NCI-H146 (cell line): ENCODE results near the gene MMAB.
A peak's percentile ranks its signal among the peaks of the same experiment; 100 is the strongest.

ENCODE experiments used
- DNase-seq: peaks from one replicate; lab custom pipeline; 2025; lab: John Stamatoyannopoulos, UW

MMAB gene

DNA sequence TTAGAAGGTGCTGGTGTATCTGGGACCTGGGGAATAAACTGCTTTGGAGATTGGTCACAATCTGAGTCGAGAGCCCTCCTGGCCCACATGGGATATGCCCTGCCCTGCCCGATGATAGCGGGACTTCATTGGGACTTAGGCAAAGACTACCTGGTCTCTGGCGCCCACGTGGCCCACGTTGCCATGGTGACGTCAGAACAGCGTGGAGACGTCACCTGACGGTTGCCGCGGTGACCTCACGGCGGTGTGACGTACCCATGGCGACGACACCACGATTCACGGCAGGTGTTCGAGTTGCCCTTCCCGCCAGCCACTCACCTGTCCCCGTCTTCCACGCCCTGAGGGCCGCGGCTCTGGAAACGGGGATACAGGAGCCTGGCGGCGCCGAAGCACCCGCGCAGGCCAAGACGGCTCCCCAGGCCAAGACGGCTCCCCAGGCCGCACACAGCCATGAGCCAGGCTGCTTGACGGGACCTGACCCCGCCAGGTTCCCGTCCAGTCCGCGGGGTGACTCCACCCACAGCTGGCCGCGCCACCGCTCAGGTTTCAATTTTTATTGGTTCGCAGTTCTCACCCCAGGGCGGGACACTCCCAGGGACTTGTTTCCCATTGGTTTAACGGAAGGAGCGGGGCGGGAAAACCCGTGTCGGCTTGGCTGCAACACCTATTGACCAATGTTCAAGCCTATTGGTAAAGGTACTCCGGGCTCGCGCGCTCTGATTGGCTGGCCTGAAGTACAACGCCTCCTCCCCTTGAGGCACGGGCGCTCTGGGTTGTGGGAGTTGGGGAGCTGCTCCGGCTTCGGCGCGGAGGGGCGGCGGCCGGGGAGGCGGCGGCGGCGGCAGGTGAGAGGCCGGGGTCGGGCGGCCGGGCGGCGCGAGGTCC is at the start of gene MMAB, which contains the start of gene MVK:
MMAB (minus strand) TSS at position 476 of the 885 bp plus-strand sequence; CDS start at position 452, 24 bp downstream.
MVK (plus strand) TSS at position 766 of the 885 bp plus-strand sequence. CDS start 1,029 bp downstream, outside the sequence.
- peak; percentile 100 for DNase-seq

DNA sequence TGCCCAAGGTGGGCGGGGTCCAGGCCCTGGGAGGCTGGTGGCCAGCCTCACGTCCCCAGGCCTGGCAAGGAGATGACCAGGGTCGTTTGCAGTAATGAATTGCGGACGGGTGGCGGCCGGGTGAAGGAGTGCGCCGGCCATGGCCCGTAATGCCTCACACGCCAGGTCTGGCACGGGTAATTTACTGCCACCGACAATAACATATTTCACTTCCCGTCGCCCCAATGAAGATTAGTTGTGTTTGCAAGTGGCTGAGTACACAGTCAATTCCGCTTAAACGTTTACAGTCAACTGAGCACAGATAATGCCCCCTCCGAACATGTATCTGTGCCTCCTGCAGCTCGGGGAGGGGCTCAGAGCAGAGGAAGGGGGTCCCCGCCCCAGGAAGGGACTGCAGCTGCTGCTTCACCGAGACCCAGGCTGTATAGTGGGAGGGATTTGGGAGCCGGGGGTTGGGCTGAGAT is 48.6 kb upstream of the MMAB start:
- peak; percentile 96 for DNase-seq

DNA sequence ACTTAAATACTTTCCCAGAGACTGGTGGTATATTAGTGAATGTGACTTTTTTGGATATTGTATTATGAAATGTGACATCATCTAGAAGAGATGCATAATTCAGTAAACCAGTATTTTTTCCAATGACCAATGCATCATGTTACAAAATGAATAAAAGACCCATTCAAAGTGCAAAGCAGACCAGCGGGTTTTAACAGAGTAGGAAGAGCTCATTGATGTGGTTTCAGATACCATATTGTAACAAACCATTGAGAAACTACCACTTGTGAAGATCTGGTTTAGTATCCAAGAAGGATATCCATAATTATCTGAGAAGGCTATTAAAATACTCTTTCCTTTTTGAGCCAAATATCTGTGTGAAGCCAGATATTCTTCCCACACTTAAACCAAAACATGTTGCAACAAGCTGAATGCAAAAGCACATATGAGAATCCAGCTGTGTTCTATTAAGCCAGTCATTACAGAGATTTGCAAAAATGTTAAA is 47.9 kb upstream of the MMAB start:
- no peak for DNase-seq

DNA sequence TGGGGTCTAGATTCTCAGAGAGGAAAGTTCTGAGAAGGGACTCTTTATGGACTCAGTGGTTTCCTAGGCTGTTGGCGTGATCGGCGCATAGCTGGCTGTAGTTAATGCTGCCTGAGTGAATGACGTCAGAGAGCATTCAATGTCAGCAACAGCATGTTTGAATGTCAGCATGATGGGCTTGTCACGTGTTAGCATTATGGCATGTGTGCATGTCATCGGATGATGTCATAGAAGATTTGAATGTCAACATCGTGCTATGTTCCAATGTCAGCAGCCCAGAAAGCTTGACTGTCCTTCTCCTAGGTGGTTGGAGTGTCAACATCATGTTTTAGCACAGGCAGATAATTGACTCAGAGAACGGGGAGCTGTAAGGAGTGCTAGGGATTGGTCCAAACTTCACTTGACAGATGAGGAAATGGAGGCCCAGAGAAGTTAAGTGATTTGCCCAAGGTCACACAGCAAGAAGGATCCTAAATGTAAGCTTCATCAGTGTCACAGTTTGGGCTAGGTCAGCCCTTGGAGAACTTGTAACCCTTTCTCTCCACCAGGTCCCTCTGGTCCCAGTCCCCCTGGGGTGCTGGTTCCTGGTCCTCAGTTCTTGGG is 45.8 kb upstream of the MMAB start:
- no peak for DNase-seq

DNA sequence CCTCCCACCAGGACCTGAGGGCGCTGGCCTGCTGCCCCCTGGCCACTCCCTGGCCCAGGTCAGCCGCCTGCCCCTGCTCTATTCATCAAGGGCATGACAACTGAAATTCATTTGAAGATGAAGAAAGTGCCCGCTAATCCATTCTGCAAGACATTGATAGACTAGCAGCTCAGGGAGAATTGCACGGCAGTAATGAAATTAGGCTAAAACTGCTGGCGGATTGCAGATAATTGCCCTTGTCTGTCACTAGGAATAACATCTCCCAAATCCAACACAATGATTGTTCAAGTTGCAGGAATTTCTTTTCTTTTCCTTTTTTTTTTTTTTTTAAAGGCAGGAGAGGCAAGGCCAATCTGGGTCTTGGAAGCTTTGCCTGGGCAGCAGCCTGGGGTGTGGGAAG is 44.8 kb upstream of the MMAB start:
- no peak for DNase-seq

DNA sequence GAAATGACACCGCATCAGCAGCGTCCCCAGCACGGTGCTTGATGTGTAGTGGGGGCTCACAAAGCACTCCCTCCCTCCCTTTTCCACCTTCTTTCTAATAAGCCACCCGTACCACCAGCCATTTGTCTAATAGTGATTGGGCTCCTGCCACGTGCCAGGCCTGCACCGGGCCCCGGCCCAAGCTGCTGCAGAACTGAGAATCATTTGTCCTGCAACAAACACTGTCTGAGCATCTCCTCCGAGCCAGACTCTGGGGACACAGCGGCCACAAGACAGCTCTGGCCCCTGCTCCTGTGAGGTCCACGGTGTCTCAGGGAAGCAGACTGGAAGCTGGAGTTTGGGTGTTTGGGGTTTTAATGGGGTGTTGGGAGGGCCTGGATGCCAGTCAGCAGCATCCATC is 44.2 kb upstream of the MMAB start:
- DNase-seq = no peak

DNA sequence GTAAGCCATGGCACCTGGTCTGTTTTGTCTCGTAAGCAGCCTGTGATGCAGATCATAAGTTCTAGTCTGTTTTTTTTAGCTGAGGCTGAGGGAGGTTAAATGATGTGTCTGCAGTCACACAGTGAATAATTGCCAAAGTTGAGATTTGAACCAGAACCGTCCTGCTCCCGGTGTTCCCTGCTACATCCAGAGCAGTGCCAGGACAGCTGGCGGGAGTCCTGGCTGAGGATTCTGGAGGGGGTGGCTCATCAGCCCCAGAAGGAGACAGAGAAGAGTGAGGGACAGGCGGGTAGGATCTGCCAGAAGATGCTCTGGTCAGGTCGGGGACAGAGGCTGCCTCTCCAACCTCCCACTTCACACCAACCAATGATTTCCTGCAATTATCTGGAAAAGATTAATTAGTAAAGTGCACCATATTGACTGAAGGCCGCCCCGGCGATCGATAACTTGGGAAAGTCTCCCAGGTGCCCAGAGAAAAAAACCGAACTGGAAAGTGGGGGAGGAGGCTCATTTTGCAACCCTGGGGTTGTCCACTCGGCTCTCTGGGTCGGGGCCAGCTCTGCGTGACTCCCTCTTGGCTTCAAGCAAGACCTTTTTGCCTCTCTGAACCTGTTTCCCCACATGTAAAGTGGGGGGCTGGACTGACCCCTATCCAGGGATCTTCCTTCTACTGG is 42.4 kb upstream of the MMAB start:
- DNase-seq = peak; percentile 74

DNA sequence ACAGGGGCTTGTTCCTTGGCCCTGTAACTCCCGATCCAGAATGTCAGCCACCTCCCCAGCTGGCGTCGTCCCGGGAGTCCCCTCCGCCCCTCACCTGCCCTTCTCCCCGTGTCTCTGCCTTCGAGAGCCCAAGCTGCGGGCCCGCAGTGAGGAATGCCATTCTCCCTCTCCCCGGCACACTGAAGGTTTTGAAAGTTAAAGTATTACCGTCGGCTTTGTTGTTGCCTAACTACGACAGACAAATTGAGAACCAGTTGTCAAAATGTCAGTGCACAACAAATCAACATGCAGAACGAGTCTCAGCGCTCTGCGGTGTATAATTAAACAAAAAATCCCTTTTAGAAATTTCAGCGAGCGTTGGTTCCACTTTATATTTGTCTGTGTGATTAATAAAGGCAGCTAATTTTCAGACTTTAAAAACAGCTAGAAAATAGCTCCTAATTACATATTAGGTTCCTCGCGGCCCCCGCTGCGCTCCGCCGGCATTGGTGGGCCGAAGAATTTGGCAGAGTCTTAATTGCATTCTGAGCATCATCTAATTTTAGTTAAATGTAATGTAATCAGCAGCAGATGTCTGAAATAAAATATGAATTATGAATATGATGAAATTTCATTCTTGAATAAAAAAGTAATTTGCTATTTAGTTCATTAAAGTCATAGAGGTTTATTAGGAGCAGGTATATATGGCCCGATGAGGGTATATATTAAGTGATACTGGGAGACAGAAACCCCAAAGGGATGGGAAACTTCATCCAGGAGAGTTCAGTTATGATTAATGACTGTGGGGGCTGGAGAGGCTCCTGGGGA is 40.5 kb upstream of the MMAB start:
- DNase-seq = no peak

DNA sequence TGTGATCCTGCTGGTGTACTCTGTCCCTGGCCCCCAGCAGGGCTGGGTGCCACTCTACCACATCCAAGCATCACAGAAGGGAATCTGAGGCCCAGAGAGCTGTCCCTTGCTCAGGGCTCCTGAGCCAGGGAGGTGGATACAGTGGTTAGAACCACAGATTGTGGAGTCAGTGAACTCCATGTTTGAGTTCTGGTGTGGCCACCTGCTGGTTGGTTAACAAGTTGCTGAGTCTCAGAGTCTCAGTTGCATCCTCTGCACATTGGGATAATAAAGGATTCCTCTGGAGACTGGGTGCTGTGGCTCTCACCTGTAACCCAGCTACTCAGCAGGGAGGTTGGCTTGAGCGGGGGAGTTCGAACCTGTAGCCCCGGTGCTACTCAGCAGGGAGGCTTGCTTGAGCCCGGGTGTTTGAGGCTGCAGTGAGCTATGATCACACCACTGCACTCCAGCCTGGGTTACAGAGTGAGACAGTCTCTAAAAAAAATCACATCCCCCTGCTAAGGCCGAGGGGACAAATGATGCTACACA is 39.7 kb upstream of the MMAB start:
- no peak for DNase-seq

DNA sequence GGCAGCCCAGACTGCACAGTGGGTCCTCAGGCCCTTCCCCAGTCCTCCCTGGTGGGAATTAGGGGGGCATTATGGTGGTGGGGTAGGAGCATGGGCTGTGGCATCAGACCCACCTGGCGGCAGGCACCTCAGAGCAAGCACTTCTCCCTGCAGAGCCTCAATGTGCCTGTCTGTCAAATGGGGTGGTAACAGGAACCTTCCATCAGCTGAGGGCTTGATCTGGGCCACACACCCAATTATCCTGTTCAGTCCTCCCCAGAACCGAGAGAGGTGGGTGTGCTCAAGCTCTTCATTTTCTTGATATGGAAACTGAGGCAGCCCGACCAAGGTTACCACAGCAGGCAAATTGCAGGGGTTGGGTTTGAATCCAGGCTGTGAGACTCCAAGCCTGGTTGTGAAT is 38.7 kb upstream of the MMAB start:
- DNase-seq = no peak

DNA sequence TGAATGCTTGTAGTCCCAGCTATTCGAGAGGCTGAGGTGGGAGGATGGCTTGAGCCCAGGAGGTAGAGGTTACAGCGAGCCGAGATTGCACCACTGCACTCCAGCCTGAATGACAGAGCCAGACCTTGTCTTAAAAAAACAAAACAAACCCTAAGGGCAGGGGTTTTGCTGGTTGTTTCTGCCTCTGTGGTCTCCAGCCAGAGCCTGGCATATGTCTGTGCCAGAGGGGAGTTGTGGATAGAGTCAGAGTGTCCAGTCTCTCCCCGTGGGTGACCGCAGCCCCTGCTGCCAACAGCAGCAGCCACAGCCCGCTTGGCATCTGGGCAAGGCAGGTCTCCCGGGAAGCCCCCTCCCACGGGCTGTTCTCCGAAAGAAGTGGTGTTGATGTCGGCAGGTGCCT is 37.9 kb upstream of the MMAB start:
- DNase-seq = no peak

DNA sequence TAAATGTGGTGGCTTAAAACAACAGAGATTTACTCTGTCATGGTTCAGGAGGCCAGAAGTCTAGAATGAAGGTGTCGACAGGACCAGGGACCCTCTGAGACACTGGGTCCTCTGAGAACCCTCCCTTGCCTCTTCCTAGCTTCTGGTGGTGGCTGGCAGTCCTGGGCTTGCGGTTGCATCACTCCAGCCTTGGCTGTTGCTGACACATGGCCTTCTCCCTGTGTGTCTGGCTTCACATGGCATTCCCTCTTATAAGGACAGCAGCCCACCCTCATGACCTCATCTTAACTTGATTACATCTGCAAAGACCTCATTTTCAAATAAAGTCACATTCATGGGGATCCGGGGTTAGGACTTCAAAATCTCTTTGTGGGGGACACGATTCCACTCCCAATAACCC is 37.2 kb upstream of the MMAB start:
- DNase-seq = no peak

DNA sequence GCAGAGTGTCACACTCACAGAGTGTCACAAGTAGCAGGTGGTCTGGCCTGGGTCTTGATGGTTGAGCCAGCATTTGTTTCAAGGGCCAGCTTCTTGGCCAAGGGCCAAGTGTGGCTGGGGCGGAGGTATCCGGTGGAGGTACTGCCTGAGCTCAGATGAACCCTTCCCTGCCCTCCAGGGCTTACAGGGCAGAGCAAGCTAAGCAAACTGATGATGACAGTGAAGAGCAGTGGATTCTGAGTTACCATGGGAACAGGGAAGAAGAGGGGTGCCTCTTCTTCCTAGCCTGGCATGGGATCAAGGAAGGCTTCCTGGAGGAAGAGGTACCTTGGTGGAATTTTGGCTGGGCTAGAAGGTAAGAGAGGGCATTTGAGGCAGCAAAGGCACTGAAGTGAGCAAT is 36.0 kb upstream of the MMAB start:
- peak; percentile 37 for DNase-seq

DNA sequence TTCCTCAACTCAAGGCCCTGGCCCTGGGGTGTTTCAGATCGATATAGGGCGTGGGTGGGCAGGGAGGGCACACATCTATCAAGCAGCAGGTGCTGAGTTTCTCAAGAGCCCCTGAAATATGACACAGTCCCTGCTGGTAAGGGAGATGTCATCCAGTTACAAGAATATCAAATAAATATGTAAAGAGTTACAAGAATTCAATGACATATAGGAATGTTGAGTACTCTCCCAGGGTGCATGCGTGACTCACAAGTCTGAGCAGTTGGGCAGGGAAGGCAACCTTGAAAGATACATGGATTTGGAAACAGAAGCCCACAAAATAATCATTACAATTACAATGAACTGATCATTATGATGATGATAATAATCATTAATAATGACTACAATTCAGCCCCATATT is 35.5 kb upstream of the MMAB start:
- no peak for DNase-seq

DNA sequence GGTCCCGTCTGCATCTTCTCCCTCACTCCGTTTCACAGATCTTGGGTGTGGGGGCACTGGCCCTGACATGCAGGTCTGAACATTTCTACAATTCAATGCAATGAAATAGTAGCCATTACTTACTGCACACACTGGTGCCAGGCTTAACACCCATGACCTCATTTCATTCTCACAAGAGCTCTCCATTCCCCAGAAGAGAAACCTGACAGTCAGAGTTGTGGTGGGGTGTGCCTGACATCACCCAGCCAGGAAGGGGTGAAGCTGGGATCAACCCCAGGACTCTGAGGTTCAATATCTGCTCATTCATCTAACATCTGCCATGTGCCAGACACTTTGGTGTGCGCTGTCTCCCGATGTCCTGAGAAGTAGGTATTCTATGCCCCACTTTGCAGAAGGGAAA is 35.0 kb upstream of the MMAB start:
- no peak for DNase-seq

DNA sequence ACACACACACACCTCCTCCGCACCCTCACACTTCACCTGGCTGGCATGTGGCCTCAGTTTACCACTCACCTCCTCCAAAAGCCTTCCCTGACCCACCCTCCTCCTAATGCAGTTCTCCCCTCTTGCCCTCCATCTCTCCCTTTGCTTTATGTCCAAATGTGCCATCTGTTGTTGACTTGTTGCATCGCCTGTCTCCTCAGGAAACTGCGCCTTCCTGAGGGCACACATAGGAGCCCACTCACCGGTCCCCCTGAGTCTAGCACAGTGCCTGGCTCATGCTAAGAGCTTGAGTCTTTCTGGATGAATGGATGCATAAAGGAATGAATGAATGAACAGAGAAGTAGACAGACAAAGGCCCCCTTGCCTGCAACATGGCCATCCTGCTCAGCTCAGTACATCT is 34.3 kb upstream of the MMAB start:
- DNase-seq = no peak

DNA sequence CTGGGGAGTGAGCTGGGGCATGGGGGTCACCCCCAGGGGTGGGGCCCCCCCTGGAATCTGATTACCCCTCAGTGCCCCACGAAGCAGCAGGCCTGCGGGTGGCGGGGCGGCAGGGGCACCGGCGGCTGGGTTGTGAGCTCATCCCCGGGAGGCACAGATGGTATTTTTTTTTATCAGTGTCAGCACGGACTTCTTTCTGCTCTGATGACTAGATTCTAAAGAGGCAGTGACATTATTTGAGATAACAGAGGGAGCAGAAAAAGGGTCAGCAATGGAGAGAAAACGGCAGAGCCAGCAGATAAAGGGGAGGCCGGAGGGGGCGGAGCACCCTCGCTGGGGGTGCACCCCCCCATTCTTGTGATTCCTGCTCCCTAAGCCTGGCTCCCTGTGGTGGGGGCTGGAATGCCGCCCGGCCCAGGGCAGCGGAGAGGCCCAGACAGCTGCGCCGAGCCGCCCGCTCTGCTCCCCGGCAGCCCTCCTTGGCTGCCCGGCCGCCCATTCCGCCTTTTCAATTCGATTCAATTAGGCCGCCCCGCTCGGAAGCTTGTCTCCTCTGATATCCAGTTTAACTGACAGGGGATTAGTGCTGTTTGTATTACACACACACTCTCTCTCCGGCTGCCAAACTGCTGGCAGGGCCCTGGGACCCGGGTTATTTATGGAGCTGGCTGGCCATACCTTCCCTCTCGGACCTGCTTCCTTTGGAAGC is 33.2 kb upstream of the MMAB start:
- no peak for DNase-seq

DNA sequence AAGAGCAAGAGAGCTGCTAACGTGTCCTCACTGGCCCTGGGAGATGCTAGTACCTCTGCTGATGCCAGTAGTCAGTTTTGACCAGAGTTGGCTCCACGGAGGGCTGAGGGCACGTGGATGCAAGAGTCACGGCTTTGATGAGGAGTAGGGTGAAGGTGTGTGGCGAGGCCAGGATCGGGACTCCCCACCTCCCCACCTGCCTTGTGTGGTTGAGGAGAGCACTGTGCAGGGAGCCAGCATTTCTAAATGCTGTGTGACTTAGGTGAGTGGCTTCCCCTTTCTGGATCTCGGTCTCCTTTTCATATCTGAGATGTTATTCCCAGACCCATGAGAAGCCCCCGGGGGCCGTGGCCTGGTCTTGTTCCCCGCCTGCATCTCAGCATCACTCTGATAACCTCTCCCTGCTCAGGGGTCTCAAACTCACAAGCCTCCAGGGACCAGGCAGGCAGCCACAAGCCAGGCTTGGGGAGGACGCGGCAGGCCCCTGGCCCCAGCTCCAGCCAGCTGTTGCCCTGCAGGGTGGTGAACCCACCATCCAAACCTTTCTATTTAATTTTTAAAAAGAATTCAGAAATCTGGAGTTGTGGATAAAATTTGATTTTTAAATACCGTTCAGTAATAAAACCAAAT is 32.4 kb upstream of the MMAB start:
- DNase-seq = no peak

DNA sequence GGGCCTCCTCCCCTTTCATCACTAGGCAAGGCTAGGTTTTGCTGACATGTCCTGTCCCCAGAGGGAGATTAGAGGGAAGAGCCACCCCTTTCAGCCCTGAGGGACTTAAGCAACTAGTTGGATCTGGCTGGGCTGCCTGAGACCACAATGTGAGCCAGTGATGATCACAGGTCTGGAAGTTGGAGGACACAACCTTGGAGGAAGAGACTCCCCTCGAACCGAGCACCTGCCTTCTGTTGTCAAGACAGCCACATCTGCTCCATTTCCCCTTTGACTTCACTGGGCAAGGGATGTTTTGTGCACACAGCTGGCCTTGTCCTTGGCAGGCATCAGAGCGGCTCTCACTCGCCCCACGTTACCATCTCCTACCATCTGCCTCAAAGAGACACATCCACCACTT is 31.7 kb upstream of the MMAB start:
- DNase-seq = no peak

DNA sequence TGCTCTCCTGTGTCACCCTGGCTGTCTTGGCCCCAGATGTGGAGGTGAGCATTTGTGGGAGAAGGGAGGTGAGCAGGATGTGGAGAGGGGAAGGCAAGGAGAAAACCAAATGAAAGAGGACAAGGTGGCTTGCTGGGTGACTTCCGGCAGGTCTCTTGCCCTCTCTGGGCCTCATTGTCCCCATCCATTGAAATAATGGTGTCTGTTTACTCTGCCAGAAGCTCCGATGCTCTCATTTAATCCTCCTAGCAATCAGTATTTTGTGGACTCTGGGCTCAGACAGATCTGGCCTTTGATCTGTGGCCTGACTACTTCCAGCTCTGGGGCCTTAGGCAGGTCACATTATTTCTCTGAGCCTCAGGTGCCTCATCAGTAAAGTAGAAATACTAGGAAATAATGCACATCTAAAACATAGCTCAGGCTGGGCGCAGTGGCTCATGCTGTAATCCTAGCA is 30.9 kb upstream of the MMAB start:
- no peak for DNase-seq
